GM21786 (cell line): ENCODE measurements around the gene TRIM66.

ENCODE experiments used
- ATAC-seq: cut with Tn5 transposase; IDR thresholded peaks from one replicate; pipeline ENCODE4 v1.9.1; 2021; ENCODE audit not compliant: unreplicated experiment

TRIM66 gene

GRCh38 chr11:8613036-8613435 is 69.4 kb downstream of the TRIM66 start:
- no peak for ATAC-seq

- no peak for ATAC-seq
These were observed 69.9 kb downstream of the TRIM66 start for GRCh38 chr11:8612522-8612921.

- no peak for ATAC-seq
These were observed 71.8 kb downstream of the TRIM66 start for GRCh38 chr11:8610532-8611116.

DNA sequence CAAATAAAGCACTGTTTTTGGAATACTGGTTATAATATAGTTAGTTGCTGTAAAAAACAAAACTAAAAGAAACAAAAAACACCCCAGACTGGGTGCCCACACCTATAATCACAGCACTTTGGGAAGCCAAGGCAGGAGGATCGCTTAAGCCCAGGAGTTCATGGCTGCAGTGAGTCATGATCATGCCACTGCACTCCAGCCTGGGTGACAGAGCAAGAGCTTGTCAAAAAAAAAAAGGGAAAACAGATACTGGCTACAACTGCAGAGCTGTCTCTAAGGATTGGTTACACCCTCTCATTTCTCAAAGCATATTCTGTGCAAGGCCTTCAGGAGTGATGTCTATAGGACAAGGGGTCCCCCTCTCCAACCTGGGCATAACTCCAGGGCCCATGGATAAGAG is 73.8 kb downstream of the TRIM66 start:
- ATAC-seq = no peak

DNA sequence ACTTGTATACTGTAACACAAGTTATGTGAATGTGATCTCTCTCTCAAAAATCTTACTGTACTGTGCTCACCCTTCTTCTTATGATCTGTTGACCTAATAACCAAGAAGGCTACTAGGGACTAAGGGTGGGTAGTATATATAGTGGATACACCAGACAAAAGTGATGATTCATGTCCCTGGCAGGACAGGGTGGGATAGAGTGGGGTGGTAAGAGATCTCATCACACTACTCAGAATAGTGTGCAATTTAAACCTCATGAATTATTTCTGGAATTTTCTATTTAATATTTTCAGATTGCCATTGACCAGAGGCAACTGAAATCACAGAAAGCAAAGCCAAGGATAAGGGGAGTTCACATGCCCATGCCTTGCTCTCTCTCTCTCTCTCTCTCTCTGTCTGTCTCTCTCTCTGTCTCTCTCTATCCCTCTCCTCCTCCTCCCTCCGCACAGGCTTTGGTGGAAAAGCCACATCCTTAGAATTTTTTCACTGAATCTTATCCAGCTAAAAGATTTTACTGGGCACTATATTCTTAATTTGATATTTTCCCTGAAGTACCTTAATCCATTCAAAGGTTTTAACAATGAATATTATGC is 76.4 kb downstream of the TRIM66 start:
- ATAC-seq = no peak

DNA sequence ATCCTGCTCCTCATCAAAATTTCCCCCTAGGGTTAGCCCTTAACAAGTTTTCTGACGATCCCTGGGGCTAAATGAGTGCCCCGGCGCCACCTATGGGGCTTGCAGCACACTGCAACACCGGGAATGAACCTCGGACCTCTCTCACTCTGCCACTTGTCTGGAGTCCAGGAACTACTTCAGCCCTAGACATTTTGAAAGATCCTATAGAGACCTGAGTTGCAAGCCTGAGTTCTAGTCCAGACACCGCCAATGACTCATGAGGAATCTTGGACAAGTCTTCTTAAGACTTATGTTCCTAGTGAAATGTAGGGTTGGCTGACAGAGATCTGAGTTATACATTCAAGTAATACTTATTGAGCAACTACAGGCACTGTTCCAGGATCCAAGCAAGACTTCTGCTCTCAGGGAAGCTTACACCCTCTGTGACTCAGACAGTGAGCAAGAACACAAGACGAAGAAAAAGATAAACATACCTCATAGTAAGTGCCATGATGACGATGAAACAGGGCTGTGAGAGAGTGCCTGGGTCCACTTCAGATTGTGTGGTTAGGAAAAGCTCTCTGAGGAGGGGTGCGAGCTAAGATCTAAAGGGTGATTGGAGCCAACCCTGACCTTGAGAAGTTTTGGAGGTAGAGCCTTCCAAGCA is 78.3 kb downstream of the TRIM66 start:
- ATAC-seq = peak; percentile 80

DNA sequence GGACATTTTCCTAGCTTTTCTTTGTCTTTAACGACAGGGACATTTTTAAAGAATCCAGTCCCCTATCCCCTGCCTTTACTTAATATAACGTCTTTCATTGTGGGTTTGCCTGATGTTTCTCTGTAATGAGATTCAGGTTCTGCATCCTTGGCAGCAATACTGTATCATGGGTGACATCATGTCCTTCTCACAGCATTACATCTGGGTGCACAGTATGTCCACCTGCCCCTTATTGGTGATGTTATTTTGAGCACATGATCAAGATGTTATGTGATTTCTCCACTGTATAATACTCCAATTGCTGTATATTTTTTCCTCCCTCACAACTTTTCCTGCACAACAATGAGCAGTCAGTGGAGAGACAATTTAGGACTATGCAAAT is 78.8 kb downstream of the TRIM66 start:
- ATAC-seq = no peak

- no peak for ATAC-seq
These were observed 80.9 kb downstream of the TRIM66 start for GRCh38 chr11:8601376-8602133.

GRCh38 chr11:8598506-8598905 is 84.0 kb downstream of the TRIM66 start:
- no peak for ATAC-seq

DNA sequence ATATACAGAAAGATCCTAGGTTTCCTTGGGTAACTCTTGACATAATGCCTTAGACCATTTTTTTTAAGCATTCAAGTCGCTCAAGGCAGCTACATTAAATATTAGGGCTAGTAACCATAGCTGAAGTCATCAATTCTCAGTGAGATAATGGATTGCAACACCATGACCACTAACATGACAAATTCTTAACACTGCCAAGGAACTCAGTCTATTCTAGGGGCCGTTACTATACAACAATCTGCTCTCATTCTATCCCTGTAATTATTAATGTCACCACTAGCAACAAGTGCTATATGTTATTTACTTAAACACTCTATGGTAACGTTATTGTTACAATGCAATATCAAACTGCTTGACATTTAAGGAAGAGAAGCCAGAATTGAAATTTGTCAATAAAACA is 85.3 kb downstream of the TRIM66 start:
- no peak for ATAC-seq

- no peak for ATAC-seq
These were observed 85.9 kb downstream of the TRIM66 start for GRCh38 chr11:8596504-8597046.

DNA sequence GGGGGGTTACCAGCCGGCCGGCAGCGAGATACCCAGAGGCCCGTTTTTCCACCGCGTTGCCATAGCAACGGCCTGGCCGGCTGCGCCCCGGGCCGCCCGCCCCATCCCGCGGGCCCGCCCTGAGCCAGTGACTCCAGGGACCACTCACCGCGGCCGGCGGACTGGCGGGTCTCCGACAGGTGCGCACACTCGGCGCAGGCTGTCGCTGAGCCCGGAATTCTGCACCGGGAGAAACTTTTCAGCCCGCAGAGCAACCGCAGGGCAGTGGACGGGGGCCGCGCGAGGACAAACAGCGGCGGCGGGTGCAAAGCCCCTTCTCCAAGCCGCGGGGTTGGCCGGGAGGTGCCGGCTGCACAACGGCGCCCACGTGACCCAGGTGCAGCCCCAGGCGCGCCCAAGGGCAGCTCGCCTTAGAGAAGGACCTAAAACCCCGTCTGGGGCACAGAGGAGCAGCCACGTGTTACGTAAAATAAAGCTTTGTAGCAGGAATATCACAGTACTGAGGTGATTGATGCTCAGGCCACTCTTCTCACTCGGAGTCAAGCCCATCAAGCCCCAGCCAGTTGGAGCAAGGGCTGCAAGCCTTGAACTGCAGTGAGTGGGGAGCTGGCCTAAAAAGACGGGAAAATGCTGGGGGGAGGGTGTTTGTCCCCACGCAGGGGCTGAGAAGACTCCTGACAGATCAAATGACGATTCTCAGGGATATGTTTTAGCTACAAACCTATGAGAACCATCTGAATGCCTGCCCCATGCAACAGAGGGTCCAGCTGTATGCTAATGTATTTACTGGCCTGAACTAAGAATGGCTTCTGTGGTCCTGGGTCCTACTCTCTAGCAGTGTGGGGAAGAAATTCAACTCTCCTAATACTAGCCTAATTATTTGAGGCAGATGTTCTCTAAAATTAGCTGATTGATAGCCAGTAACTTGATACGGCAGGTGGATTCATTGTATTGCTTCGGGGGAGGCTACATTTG is 88.2 kb downstream of the TRIM66 start, which contains the start of gene STK33:
Gene STK33 (minus strand): TSS at position 294 of the 975 bp plus-strand sequence. CDS start 119,323 bp downstream, outside the sequence.
- ATAC-seq = peak; percentile 93

DNA sequence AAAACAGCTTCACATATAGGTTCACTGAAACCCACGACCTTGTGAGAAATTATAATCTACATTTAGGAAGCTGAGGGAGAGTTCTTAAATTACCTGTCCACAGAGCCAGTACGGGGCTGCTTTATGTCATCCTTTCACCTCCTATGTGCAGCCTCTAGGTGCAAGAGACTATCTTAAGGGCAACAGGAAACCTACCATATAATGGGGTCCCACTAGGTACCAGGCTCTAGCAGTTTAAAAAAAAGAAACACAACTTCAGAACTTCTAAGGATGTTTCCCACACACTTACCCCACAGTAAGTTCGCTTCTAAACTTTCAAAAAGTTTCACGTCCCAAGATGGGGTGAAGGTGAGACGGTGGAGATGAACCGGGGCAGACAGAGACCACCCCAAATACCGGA is 89.0 kb downstream of the TRIM66 start:
- peak; percentile 19 for ATAC-seq

- ATAC-seq = no peak
These were observed 94.5 kb downstream of the TRIM66 start for GRCh38 chr11:8587915-8588314.

DNA sequence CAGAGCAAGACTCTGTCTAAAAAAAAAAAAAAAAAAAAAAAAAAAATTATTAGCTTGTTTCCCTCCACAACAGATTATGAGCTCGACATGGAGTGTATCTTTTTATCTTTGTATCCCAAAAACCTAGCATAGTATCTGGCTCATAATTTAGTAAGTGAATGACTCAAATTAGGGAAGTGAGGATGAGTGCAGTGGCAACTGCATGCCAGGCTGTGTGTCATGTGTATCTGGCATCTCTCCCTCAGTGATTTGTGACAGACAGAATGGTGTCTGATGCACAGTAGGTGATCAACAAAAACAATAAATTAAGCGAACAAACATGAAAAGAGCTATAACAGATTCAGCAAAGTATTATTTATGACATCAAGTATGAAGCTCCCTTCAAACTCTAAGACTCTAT is 95.7 kb downstream of the TRIM66 start:
- no peak for ATAC-seq

GRCh38 chr11:8586184-8586583 is 96.3 kb downstream of the TRIM66 start:
- ATAC-seq = no peak

GRCh38 chr11:8584511-8584910 is 98.0 kb downstream of the TRIM66 start:
- peak; percentile 44 for ATAC-seq

DNA sequence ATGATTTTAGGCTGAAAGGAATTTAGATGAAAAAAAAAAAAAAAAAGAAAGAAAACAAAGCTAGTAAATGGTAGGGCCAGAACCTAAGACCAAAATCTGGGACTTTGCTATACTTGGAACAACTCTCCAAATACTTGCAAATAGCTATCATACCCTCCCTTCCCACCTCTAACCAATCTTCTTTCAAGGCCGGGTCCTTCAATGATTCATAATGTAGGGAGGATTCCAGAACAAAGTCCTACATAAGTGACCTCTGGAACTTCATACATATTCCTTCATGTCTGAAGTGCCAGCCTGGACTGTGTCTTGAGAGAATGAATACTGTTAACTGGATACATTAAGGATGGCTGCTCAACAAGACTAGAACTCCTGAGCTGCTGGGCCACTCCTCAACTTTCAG is 98.4 kb downstream of the TRIM66 start:
- ATAC-seq = no peak

GRCh38 chr11:8581300-8581699 is 101.2 kb downstream of the TRIM66 start:
- ATAC-seq = no peak

DNA sequence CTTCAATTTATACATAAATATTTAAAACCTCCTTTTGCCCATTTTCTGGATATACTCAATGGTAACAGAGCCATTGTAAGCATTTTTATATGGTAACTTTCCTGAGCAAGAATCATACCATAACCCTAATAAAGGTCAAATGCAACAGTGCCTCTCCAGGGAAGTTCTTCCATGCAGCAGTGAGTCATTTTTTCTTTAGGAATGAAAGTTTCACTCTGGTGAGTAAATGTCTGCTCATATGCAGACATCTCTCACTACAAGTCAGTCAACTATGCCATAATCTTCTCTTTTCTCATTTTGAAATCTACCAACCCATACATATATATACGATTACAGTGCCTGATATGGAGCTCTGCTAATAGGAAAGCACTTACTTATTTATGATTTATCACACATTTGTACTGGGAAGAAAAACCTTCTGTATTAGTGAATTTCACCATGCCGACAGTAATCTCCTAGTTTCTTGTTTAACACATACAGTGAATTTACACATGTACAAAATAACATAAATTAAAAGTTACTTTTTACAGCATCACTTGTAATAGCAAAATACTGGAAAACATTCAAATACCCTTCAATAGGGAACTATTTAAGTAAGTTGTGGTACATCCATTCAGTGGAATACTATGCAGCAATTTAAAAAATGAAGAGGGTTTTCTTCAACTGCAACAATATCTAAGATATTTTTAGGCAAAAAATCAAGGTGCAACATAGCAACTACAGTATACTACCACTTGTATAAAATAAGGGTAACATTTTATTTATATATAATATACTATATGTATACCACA is 104.5 kb downstream of the TRIM66 start:
- no peak for ATAC-seq
